ENCODE measurements around the gene IPCEF1.
A peak's percentile ranks its signal among the peaks of the same experiment; 100 is the strongest.

IPCEF1 gene, protein sequence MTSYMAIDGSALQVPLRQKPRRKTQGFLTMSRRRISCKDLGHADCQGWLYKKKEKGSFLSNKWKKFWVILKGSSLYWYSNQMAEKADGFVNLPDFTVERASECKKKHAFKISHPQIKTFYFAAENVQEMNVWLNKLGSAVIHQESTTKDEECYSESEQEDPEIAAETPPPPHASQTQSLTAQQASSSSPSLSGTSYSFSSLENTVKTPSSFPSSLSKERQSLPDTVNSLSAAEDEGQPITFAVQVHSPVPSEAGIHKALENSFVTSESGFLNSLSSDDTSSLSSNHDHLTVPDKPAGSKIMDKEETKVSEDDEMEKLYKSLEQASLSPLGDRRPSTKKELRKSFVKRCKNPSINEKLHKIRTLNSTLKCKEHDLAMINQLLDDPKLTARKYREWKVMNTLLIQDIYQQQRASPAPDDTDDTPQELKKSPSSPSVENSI

DNA sequence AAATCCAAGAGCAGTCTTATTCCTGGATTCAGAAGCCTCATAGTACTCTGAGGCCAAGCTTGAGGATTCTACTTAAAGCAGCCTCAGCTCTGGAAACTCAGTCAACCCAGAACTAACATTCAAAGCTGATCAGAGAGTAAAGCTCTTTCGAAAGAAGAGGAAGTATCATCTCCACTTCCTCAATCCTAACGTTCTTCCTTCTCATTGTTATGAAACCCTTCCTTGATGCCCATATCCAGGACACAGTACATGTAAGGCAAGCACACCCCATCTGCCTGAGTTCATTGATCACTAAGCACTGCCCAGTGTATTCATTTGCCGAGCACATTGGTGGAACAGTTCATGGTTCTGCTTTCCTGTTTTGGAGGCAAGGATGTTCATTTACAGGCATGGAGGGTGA, at the start of gene IPCEF1:
IPCEF1 (minus strand) TSS at position 114 of the 400 bp plus-strand sequence. CDS start 90,856 bp downstream, outside the sequence.
- H3K4me3 ChIP-seq (ENCODE audit: low read depth, low read length) = no peak within 1 kb of the TSS
- TF ChIP-seq, protein P1, sequence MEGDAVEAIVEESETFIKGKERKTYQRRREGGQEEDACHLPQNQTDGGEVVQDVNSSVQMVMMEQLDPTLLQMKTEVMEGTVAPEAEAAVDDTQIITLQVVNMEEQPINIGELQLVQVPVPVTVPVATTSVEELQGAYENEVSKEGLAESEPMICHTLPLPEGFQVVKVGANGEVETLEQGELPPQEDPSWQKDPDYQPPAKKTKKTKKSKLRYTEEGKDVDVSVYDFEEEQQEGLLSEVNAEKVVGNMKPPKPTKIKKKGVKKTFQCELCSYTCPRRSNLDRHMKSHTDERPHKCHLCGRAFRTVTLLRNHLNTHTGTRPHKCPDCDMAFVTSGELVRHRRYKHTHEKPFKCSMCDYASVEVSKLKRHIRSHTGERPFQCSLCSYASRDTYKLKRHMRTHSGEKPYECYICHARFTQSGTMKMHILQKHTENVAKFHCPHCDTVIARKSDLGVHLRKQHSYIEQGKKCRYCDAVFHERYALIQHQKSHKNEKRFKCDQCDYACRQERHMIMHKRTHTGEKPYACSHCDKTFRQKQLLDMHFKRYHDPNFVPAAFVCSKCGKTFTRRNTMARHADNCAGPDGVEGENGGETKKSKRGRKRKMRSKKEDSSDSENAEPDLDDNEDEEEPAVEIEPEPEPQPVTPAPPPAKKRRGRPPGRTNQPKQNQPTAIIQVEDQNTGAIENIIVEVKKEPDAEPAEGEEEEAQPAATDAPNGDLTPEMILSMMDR (IDR thresholded peaks at IDR 0.05; ENCODE audit: low read depth, low read length) = no peak

DNA sequence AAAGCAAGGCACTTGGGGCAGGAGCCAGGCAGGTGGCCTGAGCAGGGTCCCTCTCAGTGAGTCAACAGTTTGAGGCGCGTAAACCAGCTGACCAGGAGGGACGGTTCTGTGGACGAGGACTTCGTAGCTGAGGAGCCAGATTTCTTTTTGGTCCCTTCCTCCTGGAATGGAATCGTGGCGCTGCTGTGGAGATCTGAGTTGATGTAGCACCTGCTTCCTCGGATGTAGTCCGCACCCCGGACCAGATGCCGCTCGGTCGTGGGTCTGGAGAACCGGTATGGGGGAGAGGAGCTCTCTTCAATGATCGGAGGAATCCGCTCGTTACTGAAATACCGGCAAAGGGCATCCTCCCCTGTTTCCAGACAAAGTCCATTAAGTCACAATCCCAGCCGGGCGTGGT, 49.7 kb upstream of the IPCEF1 start:
- no peak for DNase-seq (ENCODE audit: low read depth, low spot score)
- in situ Hi-C loops (cut with HindIII; ENCODE audit: low sequenced_read_pairs) = no loop called here
- TF ChIP-seq, protein P1 (IDR thresholded peaks at IDR 0.05; ENCODE audit: low read depth, low read length) = no peak
- H3K4me3 ChIP-seq (ENCODE audit: low read depth, low read length) = no peak overlapping the region

More for the DNA sequence above, at the start of gene IPCEF1:
- in situ Hi-C loops (cut with HindIII; ENCODE audit: low sequenced_read_pairs) = no loop called here
- no peak for DNase-seq (ENCODE audit: low read depth, low spot score)

DNA sequence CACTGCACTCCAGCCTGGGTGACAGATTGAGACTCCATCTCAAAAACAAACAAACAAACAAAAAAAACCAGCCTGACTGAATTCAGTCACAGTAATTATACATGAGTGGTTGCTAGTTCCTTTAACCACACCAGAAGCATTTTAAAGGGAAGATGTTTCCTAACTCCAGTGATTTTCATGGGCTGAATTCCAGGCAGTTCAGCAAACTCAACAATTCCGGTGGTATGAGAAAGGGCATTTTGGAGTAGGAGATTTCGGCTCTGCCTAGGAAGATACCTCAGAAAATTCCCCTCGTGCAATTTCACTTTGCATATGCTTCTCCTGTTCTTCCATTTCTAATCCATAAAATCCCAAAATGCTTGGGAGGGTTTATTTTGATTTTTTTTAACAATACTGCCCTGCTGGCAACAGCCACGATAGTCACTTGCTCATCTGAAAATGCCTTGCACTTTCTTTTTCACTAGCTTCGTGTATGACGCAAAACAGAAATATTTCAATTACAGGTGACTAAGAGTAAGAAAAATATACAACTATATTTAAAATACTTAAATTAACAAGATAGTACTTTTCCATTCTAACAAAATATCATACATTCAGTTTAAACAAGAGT, 48.3 kb upstream of the IPCEF1 start:
- TF ChIP-seq, protein P1 (IDR thresholded peaks at IDR 0.05; ENCODE audit: low read depth, low read length) = no peak
- peak overlapping the region; percentile 15 for H3K4me3 ChIP-seq (ENCODE audit: low read depth, low read length)
- DNase-seq (ENCODE audit: low read depth, low spot score) = peak; percentile 76
- in situ Hi-C loops (cut with HindIII; ENCODE audit: low sequenced_read_pairs) = no loop called here

DNA sequence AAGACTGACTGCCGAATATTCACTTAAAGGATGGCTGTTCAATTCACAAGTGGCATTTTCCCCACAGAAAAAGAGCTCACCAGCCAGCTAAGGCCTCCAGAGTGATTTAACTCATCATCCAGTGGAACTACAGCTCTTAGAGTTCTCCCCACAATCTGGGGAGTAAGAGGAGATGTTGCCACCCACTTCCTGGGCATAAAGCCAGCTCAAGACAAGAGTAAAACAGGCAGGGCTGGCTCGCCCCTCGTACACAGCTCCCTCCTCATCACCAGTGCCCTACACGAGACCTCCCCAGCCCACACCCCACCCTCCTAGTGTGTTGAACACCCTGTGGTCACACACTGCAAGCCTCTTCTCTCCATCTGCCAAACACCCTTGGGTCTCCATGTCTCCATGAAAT, 47.2 kb upstream of the IPCEF1 start:
- in situ Hi-C loops (cut with HindIII; ENCODE audit: low sequenced_read_pairs) = no loop called here
- TF ChIP-seq, protein P1 (IDR thresholded peaks at IDR 0.05; ENCODE audit: low read depth, low read length) = no peak
- no peak overlapping the region for H3K4me3 ChIP-seq (ENCODE audit: low read depth, low read length)
- DNase-seq (ENCODE audit: low read depth, low spot score) = peak; percentile 74

DNA sequence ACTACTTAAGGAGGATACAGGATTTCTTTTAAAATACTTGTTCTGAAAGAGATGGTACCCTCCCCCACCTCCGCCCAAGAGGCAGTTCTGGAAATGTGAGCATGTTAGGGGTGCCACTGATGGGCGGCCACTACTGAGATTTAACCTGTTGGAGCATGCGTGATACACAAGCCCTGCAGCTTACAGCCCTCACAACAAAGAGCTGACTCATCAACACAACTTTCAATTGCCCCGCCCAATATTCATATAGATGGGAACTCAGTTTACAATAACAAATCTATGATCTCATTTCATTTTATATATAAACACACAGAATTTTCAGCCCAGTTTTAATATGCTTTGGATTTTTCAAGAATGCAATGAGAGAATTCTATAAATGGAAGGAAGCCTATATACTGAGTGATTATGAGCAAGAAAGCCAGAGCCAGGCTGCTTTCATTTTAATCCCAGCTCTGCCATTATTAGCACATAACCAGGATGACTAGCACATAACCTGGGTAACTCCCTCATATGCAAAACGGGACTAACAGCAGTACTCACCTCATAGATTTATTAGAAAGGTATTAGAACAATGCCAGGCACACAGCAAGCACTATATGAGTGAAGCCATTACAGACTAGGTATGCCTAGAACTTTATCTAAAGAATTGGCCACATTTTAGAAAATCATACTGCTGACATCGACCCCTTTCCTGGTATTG, 45.6 kb upstream of the IPCEF1 start:
- in situ Hi-C loops (cut with HindIII; ENCODE audit: low sequenced_read_pairs) = no loop called here
- TF ChIP-seq, protein P1 (IDR thresholded peaks at IDR 0.05; ENCODE audit: low read depth, low read length) = no peak
- H3K4me3 ChIP-seq (ENCODE audit: low read depth, low read length) = no peak overlapping the region
- no peak for DNase-seq (ENCODE audit: low read depth, low spot score)

DNA sequence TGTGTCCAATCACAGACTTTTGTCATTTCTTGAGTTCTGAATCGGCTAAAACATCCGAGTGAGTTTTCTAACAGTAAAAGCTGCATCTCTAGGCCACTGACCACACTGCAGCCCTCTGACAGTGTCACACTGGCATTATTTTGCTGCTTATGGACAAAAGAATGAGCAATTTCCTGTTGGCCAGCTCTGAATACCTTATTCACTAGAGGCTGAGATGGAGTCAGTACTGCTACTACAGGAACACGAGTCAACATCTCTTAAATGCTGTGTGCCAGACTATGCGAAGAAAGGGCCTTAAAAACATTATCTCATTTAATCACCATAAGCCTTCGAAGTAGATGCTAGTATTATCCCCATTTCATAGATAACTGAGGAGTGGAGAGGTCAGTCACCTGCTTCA, 42.5 kb upstream of the IPCEF1 start:
- no peak overlapping the region for H3K4me3 ChIP-seq (ENCODE audit: low read depth, low read length)
- in situ Hi-C loops (cut with HindIII; ENCODE audit: low sequenced_read_pairs) = loop anchor here (25.0 kb wide), 1 partner anchor 237 kb away; no protein-coding TSS in a partner anchor
- DNase-seq (ENCODE audit: low read depth, low spot score) = peak; percentile 71
- TF ChIP-seq, protein P1 (IDR thresholded peaks at IDR 0.05; ENCODE audit: low read depth, low read length) = no peak
